ENCODE results near the gene CASP8. TPM values are rescaled to one million over a fixed set of nuclear protein-coding genes. Genes with fewer than 3 reads are reported as not detected.

Gene CASP8
- total RNA-seq (49.4 TPM), polyA plus RNA-seq (41.1 TPM)
- long read RNA-seq, donor 1 = 0 reads
- long read RNA-seq, donor 2, partial matches to known transcripts = 42 of 48 reads
- long read RNA-seq, donor 2, other reads (novel, unspliced or antisense) = 0 of 48 reads
- long read RNA-seq, donor 3, partial matches to known transcripts = 35 of 37 reads
- long read RNA-seq, donor 3, other reads (novel, unspliced or antisense) = 0 of 37 reads
- long read RNA-seq, donor 4, partial matches to known transcripts = 0 of 8 reads
- long read RNA-seq, donor 4, other reads (novel, unspliced or antisense) = 7 of 8 reads
- long read RNA-seq, donor 5, partial matches to known transcripts = 5 of 8 reads
- long read RNA-seq, donor 5, other reads (novel, unspliced or antisense) = 0 of 8 reads
- long read RNA-seq, donor 6, partial matches to known transcripts = 6 of 8 reads
- long read RNA-seq, donor 6, other reads (novel, unspliced or antisense) = 0 of 8 reads
- long read RNA-seq, donor 7, partial matches to known transcripts = 0 of 3 reads
- long read RNA-seq, donor 7, other reads (novel, unspliced or antisense) = 0 of 3 reads
- long read RNA-seq, donor 8, partial matches to known transcripts = 0 of 1 reads
- long read RNA-seq, donor 8, other reads (novel, unspliced or antisense) = 0 of 1 reads
- long read RNA-seq, donor 9, partial matches to known transcripts = 0 of 2 reads
- long read RNA-seq, donor 9, other reads (novel, unspliced or antisense) = 0 of 2 reads
- long read RNA-seq, donor 10 = 0 reads

GRCh38 chr2:201260302-201260800, at the start of gene CASP8:
TSS of gene CASP8 (plus strand) at chr2:201260536. CDS start at chr2:201266487, 5,951 bp downstream.
- 7% methylated on average over 10 of the region's 10 CpGs for WGBS
- H3K36me3 ChIP-seq (ENCODE audit: control insufficient read depth in 2 of 2, insufficient read depth in 2 of 2, low read length in 1 of 2) = peaks cover 0 to 2% of the 10 kb centered on the region in 2 donors
- H3K27ac ChIP-seq (ENCODE audit: low read depth in 1 of 2, low read length in 1 of 2) = peak within 1 kb of the TSS; percentile 85 to 98
- H3K9me3 ChIP-seq (ENCODE audit: control insufficient read depth in 2 of 2, insufficient read depth in 1 of 2, low read length in 1 of 2) = no peaks in the 10 kb centered on the region
- no peaks in the 10 kb centered on the region for H3K27me3 ChIP-seq (ENCODE audit: control insufficient read depth in 2 of 2, insufficient read depth in 1 of 2, low read length in 1 of 2)
- H3K4me3 ChIP-seq (ENCODE audit: low read length in 2 of 2) = peak within 1 kb of the TSS; percentile 58 to 66
- H3K4me1 ChIP-seq (ENCODE audit: control insufficient read depth in 2 of 2, insufficient read depth in 2 of 2, low read length in 2 of 2) = peaks cover 46 to 71% of the 10 kb centered on the region in 2 donors
- DNase-seq (ENCODE audit: low read depth in 6 of 9, low spot score in 9 of 9) = peak in 5 of 9 donors; percentile 66 to 89 (median 72)

GRCh38 chr2:201215963-201216362, 44.4 kb upstream of the CASP8 start:
- no peak overlapping the region for H3K4me3 ChIP-seq (ENCODE audit: low read length in 2 of 2)
- no peaks in the 10 kb centered on the region for H3K27me3 ChIP-seq (ENCODE audit: control insufficient read depth in 2 of 2, insufficient read depth in 1 of 2, low read length in 1 of 2)
- no peaks in the 10 kb centered on the region for H3K9me3 ChIP-seq (ENCODE audit: control insufficient read depth in 2 of 2, insufficient read depth in 1 of 2, low read length in 1 of 2)
- peaks cover 23 to 33% of the 10 kb centered on the region in 2 donors for H3K36me3 ChIP-seq (ENCODE audit: control insufficient read depth in 2 of 2, insufficient read depth in 2 of 2, low read length in 1 of 2)
- H3K4me1 ChIP-seq (ENCODE audit: control insufficient read depth in 2 of 2, insufficient read depth in 2 of 2, low read length in 2 of 2) = peaks cover 5 to 14% of the 10 kb centered on the region in 2 donors
- DNase-seq (ENCODE audit: low read depth in 6 of 9, low spot score in 9 of 9) = no peak
- no peak overlapping the region for H3K27ac ChIP-seq (ENCODE audit: low read depth in 1 of 2, low read length in 1 of 2)
- WGBS = over 99% methylated on average over 4 of the region's 4 CpGs

GRCh38 chr2:201216918-201217317, 43.4 kb upstream of the CASP8 start:
- no peak for DNase-seq (ENCODE audit: low read depth in 6 of 9, low spot score in 9 of 9)
- Histone ChIP-seq H3K9me3 (ENCODE audit: control insufficient read depth in 2 of 2, insufficient read depth in 1 of 2, low read length in 1 of 2) (no peaks in the 10 kb centered on the region), H3K4me3 (ENCODE audit: low read length in 2 of 2) (no peak overlapping the region), H3K27me3 (ENCODE audit: control insufficient read depth in 2 of 2, insufficient read depth in 1 of 2, low read length in 1 of 2) (no peaks in the 10 kb centered on the region), H3K27ac (ENCODE audit: low read depth in 1 of 2, low read length in 1 of 2) (no peak overlapping the region), H3K4me1 (ENCODE audit: control insufficient read depth in 2 of 2, insufficient read depth in 2 of 2, low read length in 2 of 2) (peaks cover 5 to 14% of the 10 kb centered on the region in 2 donors), H3K36me3 (ENCODE audit: control insufficient read depth in 2 of 2, insufficient read depth in 2 of 2, low read length in 1 of 2) (peaks cover 23 to 33% of the 10 kb centered on the region in 2 donors)
- WGBS = 99% methylated on average over 1 of the region's 1 CpG

- Histone ChIP-seq H3K27ac (ENCODE audit: low read depth in 1 of 2, low read length in 1 of 2) (no peak overlapping the region), H3K4me3 (ENCODE audit: low read length in 2 of 2) (no peak overlapping the region), H3K4me1 (ENCODE audit: control insufficient read depth in 2 of 2, insufficient read depth in 2 of 2, low read length in 2 of 2) (peaks cover 5 to 21% of the 10 kb centered on the region in 2 donors), H3K9me3 (ENCODE audit: control insufficient read depth in 2 of 2, insufficient read depth in 1 of 2, low read length in 1 of 2) (no peaks in the 10 kb centered on the region), H3K36me3 (ENCODE audit: control insufficient read depth in 2 of 2, insufficient read depth in 2 of 2, low read length in 1 of 2) (peaks cover 23 to 33% of the 10 kb centered on the region in 2 donors), H3K27me3 (ENCODE audit: control insufficient read depth in 2 of 2, insufficient read depth in 1 of 2, low read length in 1 of 2) (no peaks in the 10 kb centered on the region)
- 98% methylated on average over 6 of the region's 6 CpGs for WGBS
- DNase-seq (ENCODE audit: low read depth in 6 of 9, low spot score in 9 of 9) = no peak
Observed at GRCh38 chr2:201218780-201219179, 41.6 kb upstream of the CASP8 start.

GRCh38 chr2:201219328-201220096, 40.8 kb upstream of the CASP8 start:
- DNase-seq (ENCODE audit: low read depth in 6 of 9, low spot score in 9 of 9) = no peak
- Histone ChIP-seq H3K4me3 (ENCODE audit: low read length in 2 of 2) (no peak overlapping the region), H3K27ac (ENCODE audit: low read depth in 1 of 2, low read length in 1 of 2) (no peak overlapping the region), H3K4me1 (ENCODE audit: control insufficient read depth in 2 of 2, insufficient read depth in 2 of 2, low read length in 2 of 2) (peaks cover 5 to 23% of the 10 kb centered on the region in 2 donors), H3K36me3 (ENCODE audit: control insufficient read depth in 2 of 2, insufficient read depth in 2 of 2, low read length in 1 of 2) (peaks cover 23 to 33% of the 10 kb centered on the region in 2 donors), H3K9me3 (ENCODE audit: control insufficient read depth in 2 of 2, insufficient read depth in 1 of 2, low read length in 1 of 2) (no peaks in the 10 kb centered on the region), H3K27me3 (ENCODE audit: control insufficient read depth in 2 of 2, insufficient read depth in 1 of 2, low read length in 1 of 2) (no peaks in the 10 kb centered on the region)
- 94% methylated on average over 5 of the region's 5 CpGs for WGBS

- no peak overlapping the region for H3K4me3 ChIP-seq (ENCODE audit: low read length in 2 of 2)
- peaks cover 5 to 23% of the 10 kb centered on the region in 2 donors for H3K4me1 ChIP-seq (ENCODE audit: control insufficient read depth in 2 of 2, insufficient read depth in 2 of 2, low read length in 2 of 2)
- 11% methylated on average over 4 of the region's 4 CpGs for WGBS
- no peaks in the 10 kb centered on the region for H3K27me3 ChIP-seq (ENCODE audit: control insufficient read depth in 2 of 2, insufficient read depth in 1 of 2, low read length in 1 of 2)
- no peak overlapping the region for H3K27ac ChIP-seq (ENCODE audit: low read depth in 1 of 2, low read length in 1 of 2)
- H3K36me3 ChIP-seq (ENCODE audit: control insufficient read depth in 2 of 2, insufficient read depth in 2 of 2, low read length in 1 of 2) = peaks cover 23 to 33% of the 10 kb centered on the region in 2 donors
- DNase-seq (ENCODE audit: low read depth in 6 of 9, low spot score in 9 of 9) = peak in 1 of 9 donors; percentile 43
- no peaks in the 10 kb centered on the region for H3K9me3 ChIP-seq (ENCODE audit: control insufficient read depth in 2 of 2, insufficient read depth in 1 of 2, low read length in 1 of 2)
Observed at GRCh38 chr2:201220102-201220570, 40.2 kb upstream of the CASP8 start.

- H3K27ac ChIP-seq (ENCODE audit: low read depth in 1 of 2, low read length in 1 of 2) = peak overlapping the region in 1 of 2 donors; percentile 10
- peak in 1 of 9 donors; percentile 47 for DNase-seq (ENCODE audit: low read depth in 6 of 9, low spot score in 9 of 9)
- H3K4me3 ChIP-seq (ENCODE audit: low read length in 2 of 2) = no peak overlapping the region
- WGBS = 36% methylated on average over 8 of the region's 8 CpGs
- no peaks in the 10 kb centered on the region for H3K27me3 ChIP-seq (ENCODE audit: control insufficient read depth in 2 of 2, insufficient read depth in 1 of 2, low read length in 1 of 2)
- peaks cover 3 to 10% of the 10 kb centered on the region in 2 donors for H3K36me3 ChIP-seq (ENCODE audit: control insufficient read depth in 2 of 2, insufficient read depth in 2 of 2, low read length in 1 of 2)
- peaks cover 5 to 23% of the 10 kb centered on the region in 2 donors for H3K4me1 ChIP-seq (ENCODE audit: control insufficient read depth in 2 of 2, insufficient read depth in 2 of 2, low read length in 2 of 2)
- H3K9me3 ChIP-seq (ENCODE audit: control insufficient read depth in 2 of 2, insufficient read depth in 1 of 2, low read length in 1 of 2) = no peaks in the 10 kb centered on the region
Observed at GRCh38 chr2:201223089-201224073, 37.0 kb upstream of the CASP8 start.
